Measurements from ENCODE around the gene ODF2L. TPM values are rescaled to one million over a fixed set of nuclear protein-coding genes. Genes with fewer than 3 reads are reported as not detected.

ODF2L gene
- total and polyA plus RNA-seq, 4 donors = 16.5 to 127 (median 71.4) TPM

- H3K27me3 ChIP-seq (ENCODE audit: control insufficient read depth in 3 of 3, insufficient read depth in 3 of 3, low read length in 2 of 3) = no peaks in the 10 kb centered on the region
- ATAC-seq (ENCODE audit: insufficient read depth, low FRiP score) (no peak), DNase-seq (no peak)
- TF ChIP-seq CTCF (IDR thresholded peaks at IDR 0.05; ENCODE audit: control extremely low read depth, extremely low read depth) = no peak
- H3K36me3 ChIP-seq (ENCODE audit: control insufficient read depth in 4 of 4, insufficient read depth in 4 of 4, low read length in 4 of 4) = peaks cover 0 to 8% (median 0%) of the 10 kb centered on the region in 4 donors
- H3K4me3 ChIP-seq = no peak overlapping the region
- H3K4me1 ChIP-seq (ENCODE audit: control insufficient read depth in 5 of 5, insufficient read depth in 5 of 5, low read length in 5 of 5) = no peaks in the 10 kb centered on the region
- H3K9ac ChIP-seq (ENCODE audit: insufficient read depth in 1 of 2, low read length in 2 of 2) = no peak overlapping the region
- H3K27ac ChIP-seq (ENCODE audit: low read depth in 1 of 2, low read length in 1 of 2) = no peak overlapping the region
- WGBS, 2 donors = 80 to 93% methylated on average over 1 of the region's 1 CpG
- H3K9me3 ChIP-seq (ENCODE audit: control insufficient read depth in 4 of 4, insufficient read depth in 3 of 4, low read length in 3 of 4) = peaks cover 0 to 3% (median 0%) of the 10 kb centered on the region in 4 donors
Observed at GRCh38 chr1:86346388-86346787, 49.7 kb downstream of the ODF2L start.

GRCh38 chr1:86345042-86345441 is 51.1 kb downstream of the ODF2L start:
- no peak for ATAC-seq (ENCODE audit: insufficient read depth, low FRiP score)
- 68 to 77% methylated on average over 2 of the region's 2 CpGs for WGBS, 2 donors

GRCh38 chr1:86339906-86340305 is 56.2 kb downstream of the ODF2L start:
- Histone ChIP-seq H3K36me3 (ENCODE audit: control insufficient read depth in 4 of 4, insufficient read depth in 4 of 4, low read length in 4 of 4) (no peaks in the 10 kb centered on the region), H3K9ac (ENCODE audit: insufficient read depth in 1 of 2, low read length in 2 of 2) (no peak overlapping the region), H3K27ac (ENCODE audit: low read depth in 1 of 2, low read length in 1 of 2) (no peak overlapping the region), H3K27me3 (ENCODE audit: control insufficient read depth in 3 of 3, insufficient read depth in 3 of 3, low read length in 2 of 3) (no peaks in the 10 kb centered on the region), H3K4me1 (ENCODE audit: control insufficient read depth in 5 of 5, insufficient read depth in 5 of 5, low read length in 5 of 5) (peaks cover 0 to 6% (median 0%) of the 10 kb centered on the region in 5 donors), H3K4me3 (no peak overlapping the region), H3K9me3 (ENCODE audit: control insufficient read depth in 4 of 4, insufficient read depth in 3 of 4, low read length in 3 of 4) (peaks cover 0 to 3% (median 0%) of the 10 kb centered on the region in 4 donors)
- no peak for TF ChIP-seq CTCF (IDR thresholded peaks at IDR 0.05; ENCODE audit: control extremely low read depth, extremely low read depth)
- no peak for ATAC-seq (ENCODE audit: insufficient read depth, low FRiP score)
- WGBS, 2 donors = 96 to 98% methylated on average over 7 of the region's 7 CpGs
- no peak for DNase-seq

More at GRCh38 chr1:86345042-86345441, 51.1 kb downstream of the ODF2L start:
- no peak overlapping the region for H3K9ac ChIP-seq (ENCODE audit: insufficient read depth in 1 of 2, low read length in 2 of 2)
- no peak for TF ChIP-seq CTCF (IDR thresholded peaks at IDR 0.05; ENCODE audit: control extremely low read depth, extremely low read depth)
- DNase-seq = no peak
- no peak overlapping the region for H3K27ac ChIP-seq (ENCODE audit: low read depth in 1 of 2, low read length in 1 of 2)
- peaks cover 0 to 3% (median 0%) of the 10 kb centered on the region in 4 donors for H3K9me3 ChIP-seq (ENCODE audit: control insufficient read depth in 4 of 4, insufficient read depth in 3 of 4, low read length in 3 of 4)
- H3K27me3 ChIP-seq (ENCODE audit: control insufficient read depth in 3 of 3, insufficient read depth in 3 of 3, low read length in 2 of 3) = no peaks in the 10 kb centered on the region
- no peaks in the 10 kb centered on the region for H3K4me1 ChIP-seq (ENCODE audit: control insufficient read depth in 5 of 5, insufficient read depth in 5 of 5, low read length in 5 of 5)
- no peak overlapping the region for H3K4me3 ChIP-seq
- H3K36me3 ChIP-seq (ENCODE audit: control insufficient read depth in 4 of 4, insufficient read depth in 4 of 4, low read length in 4 of 4) = peaks cover 0 to 6% (median 0%) of the 10 kb centered on the region in 4 donors

All from lung (tissue), 12 donors.